ENCODE measurements around the gene ADGRL3.

ADGRL3 gene

GRCh38 chr4:61274286-61274685 is 74.2 kb downstream of the ADGRL3 start:
- no peaks in the 10 kb centered on the region for H3F3A ChIP-seq (ENCODE audit: insufficient read depth)
- no peak overlapping the region for H3K4me2 ChIP-seq (ENCODE audit: low read depth, low read length, poor library complexity, severe bottlenecking)
- H3K9me3 ChIP-seq (ENCODE audit: insufficient read depth, low read length): no peaks in the 10 kb centered on the region
- H4K20me1 ChIP-seq (ENCODE audit: low read depth, low read length): no peaks in the 10 kb centered on the region
- no peak overlapping the region for H2AFZ ChIP-seq (ENCODE audit: low read depth, low read length, severe bottlenecking)
- no peak overlapping the region for H3K4me3 ChIP-seq (ENCODE audit: insufficient read depth, low read length, poor library complexity, severe bottlenecking)
- TF ChIP-seq CTCF (IDR thresholded peaks at IDR 0.05; ENCODE audit: insufficient read depth, low read length, poor library complexity, severe bottlenecking): no peak
- no peaks in the 10 kb centered on the region for H3K36me3 ChIP-seq (ENCODE audit: low read length)
- H3K9ac ChIP-seq (ENCODE audit: low read length): no peak overlapping the region
- H3K27me3 ChIP-seq (ENCODE audit: low read length): no peaks in the 10 kb centered on the region
- no peak overlapping the region for H3K27ac ChIP-seq (ENCODE audit: low read depth, low read length)
- no peaks in the 10 kb centered on the region for H3K79me2 ChIP-seq (ENCODE audit: insufficient read depth, low read length)
- no peaks in the 10 kb centered on the region for H3K9me2 ChIP-seq (replicated peaks; ENCODE audit: insufficient read depth, low read length)

GRCh38 chr4:61275241-61275640 is 75.1 kb downstream of the ADGRL3 start:
- H3F3A ChIP-seq (ENCODE audit: insufficient read depth): no peaks in the 10 kb centered on the region
- H4K20me1 ChIP-seq (ENCODE audit: low read depth, low read length): no peaks in the 10 kb centered on the region
- TF ChIP-seq EZH2phosphoT487 (conservative IDR thresholded peaks at IDR 0.05; ENCODE audit: low read length) (no peak), CTCF (IDR thresholded peaks at IDR 0.05; ENCODE audit: insufficient read depth, low read length, poor library complexity, severe bottlenecking) (no peak)
- H3K36me3 ChIP-seq (ENCODE audit: low read length): no peaks in the 10 kb centered on the region
- peak overlapping the region; percentile 26 for H2AFZ ChIP-seq (ENCODE audit: low read depth, low read length, severe bottlenecking)
- no peaks in the 10 kb centered on the region for H3K9me3 ChIP-seq (ENCODE audit: insufficient read depth, low read length)
- no peak overlapping the region for H3K27ac ChIP-seq (ENCODE audit: low read depth, low read length)
- H3K4me3 ChIP-seq (ENCODE audit: insufficient read depth, low read length, poor library complexity, severe bottlenecking): no peak overlapping the region
- H3K27me3 ChIP-seq (ENCODE audit: low read length): no peaks in the 10 kb centered on the region
- no peak overlapping the region for H3K4me2 ChIP-seq (ENCODE audit: low read depth, low read length, poor library complexity, severe bottlenecking)
- no peak overlapping the region for H3K9ac ChIP-seq (ENCODE audit: low read length)
- no peaks in the 10 kb centered on the region for H3K9me2 ChIP-seq (replicated peaks; ENCODE audit: insufficient read depth, low read length)
- no peaks in the 10 kb centered on the region for H3K79me2 ChIP-seq (ENCODE audit: insufficient read depth, low read length)

GRCh38 chr4:61276029-61276428 is 75.9 kb downstream of the ADGRL3 start:
- H3K9me2 ChIP-seq (replicated peaks; ENCODE audit: insufficient read depth, low read length): no peaks in the 10 kb centered on the region
- H3F3A ChIP-seq (ENCODE audit: insufficient read depth): no peaks in the 10 kb centered on the region
- no peaks in the 10 kb centered on the region for H3K79me2 ChIP-seq (ENCODE audit: insufficient read depth, low read length)
- H4K20me1 ChIP-seq (ENCODE audit: low read depth, low read length): no peaks in the 10 kb centered on the region
- H3K9ac ChIP-seq (ENCODE audit: low read length): no peak overlapping the region
- no peaks in the 10 kb centered on the region for H3K27me3 ChIP-seq (ENCODE audit: low read length)
- H3K4me3 ChIP-seq (ENCODE audit: insufficient read depth, low read length, poor library complexity, severe bottlenecking): no peak overlapping the region
- no peaks in the 10 kb centered on the region for H3K9me3 ChIP-seq (ENCODE audit: insufficient read depth, low read length)
- H3K36me3 ChIP-seq (ENCODE audit: low read length): no peaks in the 10 kb centered on the region
- no peak overlapping the region for H2AFZ ChIP-seq (ENCODE audit: low read depth, low read length, severe bottlenecking)
- TF ChIP-seq CTCF (IDR thresholded peaks at IDR 0.05; ENCODE audit: insufficient read depth, low read length, poor library complexity, severe bottlenecking): no peak
- no peak for TF ChIP-seq EZH2phosphoT487 (conservative IDR thresholded peaks at IDR 0.05; ENCODE audit: low read length)
- no peak overlapping the region for H3K4me2 ChIP-seq (ENCODE audit: low read depth, low read length, poor library complexity, severe bottlenecking)
- H3K27ac ChIP-seq (ENCODE audit: low read depth, low read length): no peak overlapping the region
